ENCODE data around the gene HNRNPC. TPM values are rescaled to one million over a fixed set of nuclear protein-coding genes. Genes with fewer than 3 reads are reported as not detected.

The HNRNPC gene
- total RNA-seq, 2 donors from 2014 or later, result 751 to 1,003 TPM

- H3K9ac ChIP-seq (ENCODE audit: extremely low read depth, low read length, poor library complexity, severe bottlenecking), result peak overlapping the region; percentile 49
- no peaks in the 10 kb centered on the region for H3K36me3 ChIP-seq (ENCODE audit: control insufficient read depth, insufficient read depth, low read length)
- H3K4me1 ChIP-seq (ENCODE audit: control insufficient read depth, insufficient read depth, low read length), result no peaks in the 10 kb centered on the region
- WGBS, 2 experiments (ENCODE audit: insufficient coverage in 1 of 2, insufficient read length in 1 of 2), result 64 to 76% methylated on average over 6 to 8 of the region's 8 CpGs
- H3K27ac ChIP-seq (ENCODE audit: low read depth, low read length), result peak overlapping the region; percentile 13
- H3K9me3 Mint-ChIP-seq, result no peaks in the 10 kb centered on the region
- H3K9me3 ChIP-seq (ENCODE audit: control insufficient read depth, low read length), result no peaks in the 10 kb centered on the region
- peaks cover 19% of the 10 kb centered on the region for H3K4me1 Mint-ChIP-seq
- H3K27ac Mint-ChIP-seq, result peak overlapping the region; percentile 93
- TF ChIP-seq, protein P1, sequence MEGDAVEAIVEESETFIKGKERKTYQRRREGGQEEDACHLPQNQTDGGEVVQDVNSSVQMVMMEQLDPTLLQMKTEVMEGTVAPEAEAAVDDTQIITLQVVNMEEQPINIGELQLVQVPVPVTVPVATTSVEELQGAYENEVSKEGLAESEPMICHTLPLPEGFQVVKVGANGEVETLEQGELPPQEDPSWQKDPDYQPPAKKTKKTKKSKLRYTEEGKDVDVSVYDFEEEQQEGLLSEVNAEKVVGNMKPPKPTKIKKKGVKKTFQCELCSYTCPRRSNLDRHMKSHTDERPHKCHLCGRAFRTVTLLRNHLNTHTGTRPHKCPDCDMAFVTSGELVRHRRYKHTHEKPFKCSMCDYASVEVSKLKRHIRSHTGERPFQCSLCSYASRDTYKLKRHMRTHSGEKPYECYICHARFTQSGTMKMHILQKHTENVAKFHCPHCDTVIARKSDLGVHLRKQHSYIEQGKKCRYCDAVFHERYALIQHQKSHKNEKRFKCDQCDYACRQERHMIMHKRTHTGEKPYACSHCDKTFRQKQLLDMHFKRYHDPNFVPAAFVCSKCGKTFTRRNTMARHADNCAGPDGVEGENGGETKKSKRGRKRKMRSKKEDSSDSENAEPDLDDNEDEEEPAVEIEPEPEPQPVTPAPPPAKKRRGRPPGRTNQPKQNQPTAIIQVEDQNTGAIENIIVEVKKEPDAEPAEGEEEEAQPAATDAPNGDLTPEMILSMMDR (conservative IDR thresholded peaks at IDR 0.05), result no peak
- peak overlapping the region; percentile 69 for H3K4me3 ChIP-seq (ENCODE audit: low read length)
- H3K27me3 Mint-ChIP-seq (ENCODE audit: insufficient read depth), result no peaks in the 10 kb centered on the region
- H3K4me3 Mint-ChIP-seq, result peak overlapping the region; percentile 61
- no peak for DNase-seq
- H3K27me3 ChIP-seq (ENCODE audit: control insufficient read depth, insufficient read depth, low read length, poor library complexity, severe bottlenecking), result no peaks in the 10 kb centered on the region
- H3K36me3 Mint-ChIP-seq (ENCODE audit: low read depth), result no peaks in the 10 kb centered on the region
These were observed 40.0 kb upstream of the HNRNPC start for GRCh38 chr14:21309238-21309636.

- TF ChIP-seq, protein P1 (conservative IDR thresholded peaks at IDR 0.05), result no peak
- H3K36me3 Mint-ChIP-seq (ENCODE audit: low read depth), result no peaks in the 10 kb centered on the region
- Histone ChIP-seq H3K4me1 (ENCODE audit: control insufficient read depth, insufficient read depth, low read length) (no peaks in the 10 kb centered on the region), H3K4me3 (ENCODE audit: low read length) (peak overlapping the region; percentile 79), H3K9ac (ENCODE audit: extremely low read depth, low read length, poor library complexity, severe bottlenecking) (peak overlapping the region; percentile 49), H3K36me3 (ENCODE audit: control insufficient read depth, insufficient read depth, low read length) (no peaks in the 10 kb centered on the region), H3K9me3 (ENCODE audit: control insufficient read depth, low read length) (no peaks in the 10 kb centered on the region), H3K27ac (ENCODE audit: low read depth, low read length) (peak overlapping the region; percentile 13), H3K27me3 (ENCODE audit: control insufficient read depth, insufficient read depth, low read length, poor library complexity, severe bottlenecking) (no peaks in the 10 kb centered on the region)
- 1% methylated on average over 12 to 16 of the region's 16 CpGs for WGBS, 2 experiments (ENCODE audit: insufficient coverage in 1 of 2, insufficient read length in 1 of 2)
- no peaks in the 10 kb centered on the region for H3K27me3 Mint-ChIP-seq (ENCODE audit: insufficient read depth)
- H3K4me1 Mint-ChIP-seq, result peaks cover 19% of the 10 kb centered on the region
- H3K4me3 Mint-ChIP-seq, result peak overlapping the region; percentile 61
- DNase-seq, result peak; percentile 97
- peak overlapping the region; percentile 93 for H3K27ac Mint-ChIP-seq
- H3K9me3 Mint-ChIP-seq, result no peaks in the 10 kb centered on the region
These were observed 39.4 kb upstream of the HNRNPC start for GRCh38 chr14:21308479-21309237.

DNA sequence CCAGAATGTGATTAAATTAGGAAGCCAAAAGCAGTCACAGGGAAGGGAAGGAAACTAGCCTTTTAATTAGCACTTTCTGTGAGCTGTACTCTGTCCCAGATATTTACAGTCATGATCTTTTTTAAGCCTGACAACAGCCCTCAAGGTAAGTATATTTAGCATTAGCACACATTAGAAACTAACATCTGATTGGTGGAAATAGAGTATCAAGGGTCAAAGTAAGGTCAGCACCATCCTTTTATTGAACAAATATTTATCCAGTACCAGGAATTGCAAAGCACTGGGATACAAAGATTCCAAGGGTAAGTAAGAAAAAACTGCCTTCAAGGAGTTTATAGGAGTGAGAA is 38.9 kb upstream of the HNRNPC start:
- H3K36me3 Mint-ChIP-seq (ENCODE audit: low read depth), result no peaks in the 10 kb centered on the region
- peak overlapping the region; percentile 61 for H3K4me3 Mint-ChIP-seq
- Histone ChIP-seq H3K36me3 (ENCODE audit: control insufficient read depth, insufficient read depth, low read length) (no peaks in the 10 kb centered on the region), H3K27me3 (ENCODE audit: control insufficient read depth, insufficient read depth, low read length, poor library complexity, severe bottlenecking) (no peaks in the 10 kb centered on the region), H3K4me3 (ENCODE audit: low read length) (peak overlapping the region; percentile 79), H3K4me1 (ENCODE audit: control insufficient read depth, insufficient read depth, low read length) (no peaks in the 10 kb centered on the region), H3K27ac (ENCODE audit: low read depth, low read length) (no peak overlapping the region), H3K9me3 (ENCODE audit: control insufficient read depth, low read length) (no peaks in the 10 kb centered on the region), H3K9ac (ENCODE audit: extremely low read depth, low read length, poor library complexity, severe bottlenecking) (peak overlapping the region; percentile 48)
- no peaks in the 10 kb centered on the region for H3K9me3 Mint-ChIP-seq
- H3K4me1 Mint-ChIP-seq, result peaks cover 19% of the 10 kb centered on the region
- TF ChIP-seq, protein P1 (conservative IDR thresholded peaks at IDR 0.05), result no peak
- H3K27ac Mint-ChIP-seq, result peak overlapping the region; percentile 93
- DNase-seq, result no peak
- H3K27me3 Mint-ChIP-seq (ENCODE audit: insufficient read depth), result no peaks in the 10 kb centered on the region
